ENCODE measurements around the gene ADAMTS16. TPM values are rescaled to one million over a fixed set of nuclear protein-coding genes. Genes with fewer than 3 reads are reported as not detected.

Gene ADAMTS16
- total RNA-seq, 1 experiment from 2014 or later, result 30.1 TPM

DNA sequence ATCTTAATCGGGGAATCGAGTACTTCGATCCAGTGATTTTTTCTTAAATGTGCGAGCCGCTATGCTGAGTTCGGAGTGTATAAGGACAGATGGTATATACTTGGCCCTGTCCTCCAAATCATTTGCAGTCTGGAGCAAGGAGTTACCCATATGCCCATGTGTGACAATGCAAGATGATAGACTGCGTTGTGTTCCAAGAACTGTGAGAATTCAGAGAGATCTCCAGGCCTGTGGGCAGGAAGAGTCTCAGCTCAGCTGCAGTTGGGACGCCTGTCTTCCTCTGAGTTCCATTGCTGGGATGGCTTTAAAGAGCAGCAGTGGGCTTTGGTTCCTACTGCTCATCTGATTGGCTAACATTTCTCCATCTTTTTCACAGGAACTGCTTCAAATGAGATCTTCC, 106.6 kb downstream of the ADAMTS16 start:
- Mint-ChIP-seq H3K36me3 (peaks cover 34% of the 10 kb centered on the region), H3K27ac (no peak overlapping the region), H3K27me3 (ENCODE audit: low read depth) (no peaks in the 10 kb centered on the region), H3K9me3 (no peaks in the 10 kb centered on the region), H3K4me3 (no peak overlapping the region), H3K4me1 (no peaks in the 10 kb centered on the region)
- DNase-seq (ENCODE audit: low spot score), result no peak
- no peak for ATAC-seq
- ChIA-PET POLR2A (no interaction called here), CTCF (no interaction called here)
- no peak for TF ChIP-seq TCF7 (CRISPR knock-in tag; IDR thresholded peaks at IDR 0.05; ENCODE audit: low read depth)
- TF ChIP-seq ZNF219 (CRISPR knock-in tag; IDR thresholded peaks at IDR 0.05; ENCODE audit: borderline replicate concordance), result no peak
- no peak for TF ChIP-seq CREB1 (CRISPR knock-in tag; IDR thresholded peaks at IDR 0.05)
- TF ChIP-seq NR3C1 (CRISPR knock-in tag; conservative IDR thresholded peaks at IDR 0.05; ENCODE audit: low read depth), result no peak
- TF ChIP-seq JAZF1 (CRISPR knock-in tag; IDR thresholded peaks at IDR 0.05), result no peak
- no peak for TF ChIP-seq ATF6 (CRISPR knock-in tag; IDR thresholded peaks at IDR 0.05)
- no peak for TF ChIP-seq ZNF671 (CRISPR knock-in tag; IDR thresholded peaks at IDR 0.05)

GRCh38 chr5:5250758-5251157, 110.6 kb downstream of the ADAMTS16 start:
- DNase-seq (ENCODE audit: low spot score) (no peak), ATAC-seq (no peak)
- no peak overlapping the region for H3K4me3 Mint-ChIP-seq
- no peaks in the 10 kb centered on the region for H3K27me3 Mint-ChIP-seq (ENCODE audit: low read depth)
- H3K36me3 Mint-ChIP-seq, result peaks cover 32% of the 10 kb centered on the region
- 0 out of 2 replicates have a peak overlapping the region, but pooled peaks have one; percentile 42 for H3K27ac Mint-ChIP-seq
- CTCF ChIA-PET, result no interaction called here
- peaks cover 24% of the 10 kb centered on the region for H3K4me1 Mint-ChIP-seq
- POLR2A ChIA-PET, result no interaction called here
- TF ChIP-seq ZMAT4 (CRISPR knock-in tag; IDR thresholded peaks at IDR 0.05) (no peak), MAX (CRISPR knock-in tag; IDR thresholded peaks at IDR 0.05) (no peak), SP1 (CRISPR knock-in tag; conservative IDR thresholded peaks at IDR 0.05) (no peak), STAT6 (CRISPR knock-in tag; conservative IDR thresholded peaks at IDR 0.05; ENCODE audit: low read depth) (no peak), TP53 (CRISPR knock-in tag; IDR thresholded peaks at IDR 0.05) (no peak)
- TF ChIP-seq, protein P1, sequence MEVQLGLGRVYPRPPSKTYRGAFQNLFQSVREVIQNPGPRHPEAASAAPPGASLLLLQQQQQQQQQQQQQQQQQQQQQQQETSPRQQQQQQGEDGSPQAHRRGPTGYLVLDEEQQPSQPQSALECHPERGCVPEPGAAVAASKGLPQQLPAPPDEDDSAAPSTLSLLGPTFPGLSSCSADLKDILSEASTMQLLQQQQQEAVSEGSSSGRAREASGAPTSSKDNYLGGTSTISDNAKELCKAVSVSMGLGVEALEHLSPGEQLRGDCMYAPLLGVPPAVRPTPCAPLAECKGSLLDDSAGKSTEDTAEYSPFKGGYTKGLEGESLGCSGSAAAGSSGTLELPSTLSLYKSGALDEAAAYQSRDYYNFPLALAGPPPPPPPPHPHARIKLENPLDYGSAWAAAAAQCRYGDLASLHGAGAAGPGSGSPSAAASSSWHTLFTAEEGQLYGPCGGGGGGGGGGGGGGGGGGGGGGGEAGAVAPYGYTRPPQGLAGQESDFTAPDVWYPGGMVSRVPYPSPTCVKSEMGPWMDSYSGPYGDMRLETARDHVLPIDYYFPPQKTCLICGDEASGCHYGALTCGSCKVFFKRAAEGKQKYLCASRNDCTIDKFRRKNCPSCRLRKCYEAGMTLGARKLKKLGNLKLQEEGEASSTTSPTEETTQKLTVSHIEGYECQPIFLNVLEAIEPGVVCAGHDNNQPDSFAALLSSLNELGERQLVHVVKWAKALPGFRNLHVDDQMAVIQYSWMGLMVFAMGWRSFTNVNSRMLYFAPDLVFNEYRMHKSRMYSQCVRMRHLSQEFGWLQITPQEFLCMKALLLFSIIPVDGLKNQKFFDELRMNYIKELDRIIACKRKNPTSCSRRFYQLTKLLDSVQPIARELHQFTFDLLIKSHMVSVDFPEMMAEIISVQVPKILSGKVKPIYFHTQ (CRISPR knock-in tag; IDR thresholded peaks at IDR 0.05), result no peak
- peaks cover 18% of the 10 kb centered on the region for H3K9me3 Mint-ChIP-seq

GRCh38 chr5:5252106-5252505, 112.0 kb downstream of the ADAMTS16 start:
- Mint-ChIP-seq H3K4me1 (peaks cover 30% of the 10 kb centered on the region), H3K27me3 (ENCODE audit: low read depth) (no peaks in the 10 kb centered on the region), H3K27ac (no peak overlapping the region), H3K36me3 (peaks cover 42% of the 10 kb centered on the region), H3K4me3 (no peak overlapping the region), H3K9me3 (peaks cover 22% of the 10 kb centered on the region)
- DNase-seq (ENCODE audit: low spot score) (no peak), ATAC-seq (peak; percentile 40)
- ChIA-PET POLR2A (no interaction called here), CTCF (no interaction called here)
- no peak for TF ChIP-seq TEAD1 (CRISPR knock-in tag; IDR thresholded peaks at IDR 0.05)
- no peak for TF ChIP-seq RELA (CRISPR knock-in tag; IDR thresholded peaks at IDR 0.05; ENCODE audit: borderline replicate concordance)
- no peak for TF ChIP-seq NR1H2 (CRISPR knock-in tag; IDR thresholded peaks at IDR 0.05)
- TF ChIP-seq CDX4 (CRISPR knock-in tag; IDR thresholded peaks at IDR 0.05; ENCODE audit: borderline replicate concordance), result no peak
- TF ChIP-seq, protein P2, sequence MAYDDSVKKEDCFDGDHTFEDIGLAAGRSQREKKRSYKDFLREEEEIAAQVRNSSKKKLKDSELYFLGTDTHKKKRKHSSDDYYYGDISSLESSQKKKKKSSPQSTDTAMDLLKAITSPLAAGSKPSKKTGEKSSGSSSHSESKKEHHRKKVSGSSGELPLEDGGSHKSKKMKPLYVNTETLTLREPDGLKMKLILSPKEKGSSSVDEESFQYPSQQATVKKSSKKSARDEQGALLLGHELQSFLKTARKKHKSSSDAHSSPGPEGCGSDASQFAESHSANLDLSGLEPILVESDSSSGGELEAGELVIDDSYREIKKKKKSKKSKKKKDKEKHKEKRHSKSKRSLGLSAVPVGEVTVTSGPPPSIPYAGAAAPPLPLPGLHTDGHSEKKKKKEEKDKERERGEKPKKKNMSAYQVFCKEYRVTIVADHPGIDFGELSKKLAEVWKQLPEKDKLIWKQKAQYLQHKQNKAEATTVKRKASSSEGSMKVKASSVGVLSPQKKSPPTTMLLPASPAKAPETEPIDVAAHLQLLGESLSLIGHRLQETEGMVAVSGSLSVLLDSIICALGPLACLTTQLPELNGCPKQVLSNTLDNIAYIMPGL (CRISPR knock-in tag; IDR thresholded peaks at IDR 0.05), result no peak
- TF ChIP-seq PRRX2 (CRISPR knock-in tag; IDR thresholded peaks at IDR 0.05), result no peak
- TF ChIP-seq, protein P3, sequence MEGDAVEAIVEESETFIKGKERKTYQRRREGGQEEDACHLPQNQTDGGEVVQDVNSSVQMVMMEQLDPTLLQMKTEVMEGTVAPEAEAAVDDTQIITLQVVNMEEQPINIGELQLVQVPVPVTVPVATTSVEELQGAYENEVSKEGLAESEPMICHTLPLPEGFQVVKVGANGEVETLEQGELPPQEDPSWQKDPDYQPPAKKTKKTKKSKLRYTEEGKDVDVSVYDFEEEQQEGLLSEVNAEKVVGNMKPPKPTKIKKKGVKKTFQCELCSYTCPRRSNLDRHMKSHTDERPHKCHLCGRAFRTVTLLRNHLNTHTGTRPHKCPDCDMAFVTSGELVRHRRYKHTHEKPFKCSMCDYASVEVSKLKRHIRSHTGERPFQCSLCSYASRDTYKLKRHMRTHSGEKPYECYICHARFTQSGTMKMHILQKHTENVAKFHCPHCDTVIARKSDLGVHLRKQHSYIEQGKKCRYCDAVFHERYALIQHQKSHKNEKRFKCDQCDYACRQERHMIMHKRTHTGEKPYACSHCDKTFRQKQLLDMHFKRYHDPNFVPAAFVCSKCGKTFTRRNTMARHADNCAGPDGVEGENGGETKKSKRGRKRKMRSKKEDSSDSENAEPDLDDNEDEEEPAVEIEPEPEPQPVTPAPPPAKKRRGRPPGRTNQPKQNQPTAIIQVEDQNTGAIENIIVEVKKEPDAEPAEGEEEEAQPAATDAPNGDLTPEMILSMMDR (IDR thresholded peaks at IDR 0.05), result no peak
- no peak for TF ChIP-seq CBFB (CRISPR knock-in tag; IDR thresholded peaks at IDR 0.05; ENCODE audit: low read depth)
- no peak for TF ChIP-seq SMAD4 (CRISPR knock-in tag; IDR thresholded peaks at IDR 0.05)

Measured in WTC11 (cell line).